Prostate gland (tissue), 2 donors: Measurements from ENCODE around the gene NANOS1. TPM values are rescaled to one million over a fixed set of nuclear protein-coding genes. Genes with fewer than 3 reads are reported as not detected.

Experiments
- DNase-seq: peaks from one replicate; pipeline ENCODE4 v3.0.0-alpha.2; 2019; ENCODE audit warnings: low spot score
- H3K27ac ChIP-seq, 2 donors: fragments of 200-600 bp; sonication (generic); 2 replicates each; pipeline ENCODE4 v1.5.1; 2017 to 2019
- H3K27me3 ChIP-seq: fragments of 200-600 bp; sonication (generic); replicated peaks from 2 replicates; pipeline ENCODE4 v1.5.1; 2019; ENCODE audit not compliant: insufficient read depth
- H3K36me3 ChIP-seq, 2 donors: fragments of 200-600 bp; sonication (generic); 1 replicate in 1 of 2; 2 replicates in 1 of 2; pipeline versions ENCODE4 v1.5.1 to v1.8.1; 2017 to 2019
- H3K4me1 ChIP-seq: fragments of 200-600 bp; sonication (generic); replicated peaks from 2 replicates; pipeline ENCODE4 v1.5.1; 2019
- H3K4me3 ChIP-seq, 2 donors: fragments of 200-600 bp; sonication (generic); 2 replicates each; pipeline ENCODE4 v1.5.1; 2017 to 2019
- H3K9me3 ChIP-seq: fragments of 200-600 bp; sonication (generic); 2 replicates; pipeline ENCODE4 v1.5.1; 2017
- CTCF ChIP-seq, 4 experiments: fragments of 200-600 bp in 2 of 4; fragments of 450-650 bp in 2 of 4; sonication (generic) in 2 of 4; IDR thresholded peaks; 1 replicate in 3 of 4; 2 replicates in 1 of 4; pipeline ENCODE4 v1.5.1; 2016 to 2019; ENCODE audit warnings: antibody characterized with exemption in 4 of 4, mild to moderate bottlenecking in 2 of 4, moderate library complexity in 2 of 4
- POLR2A ChIP-seq: fragments of 450-650 bp; IDR thresholded peaks from one replicate; pipeline ENCODE4 v1.6.1; 2016; ENCODE audit warnings: antibody characterized with exemption, mild to moderate bottlenecking
- POLR2AphosphoS5 ChIP-seq: sonication (generic); formaldehyde crosslinking; IDR thresholded peaks from one replicate; pipeline ENCODE4 v1.6.1; 2017; ENCODE audit warnings: antibody characterized with exemption
- WGBS: methylation state at CpG from one replicate; pipeline ENCODE4 v1.1.5; 2018; 5-methylcytosine and 5-hydroxymethylcytosine counted together
- intact Hi-C: fragments of 100-400 bp; cut with DNase I; formaldehyde crosslinking; loops from one replicate; pipeline ENCODE4 v1.14.2; 2022
- total RNA-seq, 2 donors: library from RNA; depleted of rRNA; stranded (reverse); fragments of >200 nt; gene quantifications; one replicate each; pipeline ENCODE4 v1.1.0, GENCODE V29; 2016

Gene NANOS1
- total RNA-seq, 2 donors from 2014 or later: 4.3 to 5.9 TPM

- Histone ChIP-seq H3K9me3 (no peaks in the 10 kb centered on the region), H3K27ac (no peak overlapping the region), H3K4me3 (no peak overlapping the region), H3K27me3 (no peaks in the 10 kb centered on the region), H3K36me3 (peaks cover 3 to 5% of the 10 kb centered on the region in 2 donors), H3K4me1 (no peaks in the 10 kb centered on the region)
- 95% methylated on average over 9 of the region's 9 CpGs for WGBS
- intact Hi-C loops: no loop called here
- DNase-seq: no peak
- TF ChIP-seq POLR2A: no peak
- no peak for TF ChIP-seq POLR2AphosphoS5
- TF ChIP-seq CTCF (IDR thresholded peaks at IDR 0.05): no peak
Measured at GRCh38 chr10:119070395-119071165, 41.1 kb downstream of the NANOS1 start.

DNA sequence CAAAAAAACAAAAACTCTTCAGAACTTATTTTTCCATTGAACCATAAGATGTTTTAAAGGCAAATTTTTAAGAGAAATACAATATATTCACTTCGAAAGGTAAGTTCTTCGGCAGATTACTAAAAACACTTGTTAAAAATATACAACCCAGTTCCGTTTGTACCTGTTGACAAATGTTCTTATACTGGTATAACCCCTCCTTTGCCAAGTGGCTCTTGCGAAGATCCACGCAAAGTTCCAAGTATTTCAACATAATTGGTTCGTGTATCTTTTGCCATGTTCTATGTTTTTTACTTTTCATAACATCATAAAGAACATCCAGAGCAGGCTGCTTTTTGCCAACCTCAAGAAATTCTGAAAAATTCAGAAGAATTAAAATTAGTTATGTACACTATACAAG is 44.1 kb downstream of the NANOS1 start:
- Histone ChIP-seq H3K36me3 (peaks cover 0 to under 1% of the 10 kb centered on the region in 2 donors), H3K9me3 (no peaks in the 10 kb centered on the region), H3K4me1 (peaks cover 2% of the 10 kb centered on the region), H3K27ac (no peak overlapping the region), H3K27me3 (no peaks in the 10 kb centered on the region), H3K4me3 (no peak overlapping the region)
- intact Hi-C loops: no loop called here
- TF ChIP-seq CTCF (IDR thresholded peaks at IDR 0.05) (no peak), POLR2A (no peak), POLR2AphosphoS5 (no peak)
- WGBS: 60% methylated on average over 6 of the region's 6 CpGs
- no peak for DNase-seq

GRCh38 chr10:119078422-119079179 is 49.1 kb downstream of the NANOS1 start:
- WGBS: 30% methylated on average over 10 of the region's 10 CpGs
- intact Hi-C loops: no loop called here
- Histone ChIP-seq H3K27ac (no peak overlapping the region), H3K4me1 (peaks cover 4% of the 10 kb centered on the region), H3K36me3 (no peaks in the 10 kb centered on the region), H3K4me3 (peak overlapping the region; percentile 59 to 98), H3K9me3 (no peaks in the 10 kb centered on the region), H3K27me3 (no peaks in the 10 kb centered on the region)
- TF ChIP-seq CTCF (IDR thresholded peaks at IDR 0.05): no peak
- no peak for TF ChIP-seq POLR2A
- no peak for TF ChIP-seq POLR2AphosphoS5
- no peak for DNase-seq

GRCh38 chr10:119079599-119080520 is 50.3 kb downstream of the NANOS1 start:
- Histone ChIP-seq H3K27me3 (no peaks in the 10 kb centered on the region), H3K4me3 (peak overlapping the region; percentile 59 to 98), H3K27ac (peak overlapping the region; percentile 90 to 97), H3K9me3 (no peaks in the 10 kb centered on the region), H3K4me1 (peaks cover 4% of the 10 kb centered on the region), H3K36me3 (no peaks in the 10 kb centered on the region)
- TF ChIP-seq CTCF (IDR thresholded peaks at IDR 0.05): no peak
- peak; percentile 52 for TF ChIP-seq POLR2A
- peak; percentile 19 for TF ChIP-seq POLR2AphosphoS5
- peak; percentile 60 for DNase-seq
- WGBS: 1% methylated on average over 44 of the region's 48 CpGs
- intact Hi-C loops: loop anchor here (1.0 kb wide), 1 partner anchor 24 kb away; the partner anchor contains the start of gene DENND10
